ENCODE data around the gene PPIF.

DNA sequence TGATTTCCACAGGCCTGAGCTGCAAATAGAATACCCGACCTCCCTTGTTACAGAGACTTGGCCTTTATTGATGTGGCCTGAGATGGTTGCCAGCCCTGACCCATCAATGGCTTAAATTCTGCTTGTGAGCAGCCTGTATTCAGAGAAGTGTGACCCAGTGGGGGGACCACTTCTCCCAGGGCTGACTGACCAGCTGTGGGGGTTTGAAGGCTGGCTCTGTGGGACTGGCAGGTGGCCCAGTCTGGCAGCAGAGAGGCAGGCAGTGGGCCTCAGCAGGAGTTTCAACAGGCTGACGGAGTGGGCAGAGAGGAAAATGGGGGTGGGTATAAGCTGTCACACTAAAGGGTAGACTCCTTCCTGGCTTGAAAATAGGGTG, 12.2 kb upstream of the PPIF start:
- TF ChIP-seq, protein P1, sequence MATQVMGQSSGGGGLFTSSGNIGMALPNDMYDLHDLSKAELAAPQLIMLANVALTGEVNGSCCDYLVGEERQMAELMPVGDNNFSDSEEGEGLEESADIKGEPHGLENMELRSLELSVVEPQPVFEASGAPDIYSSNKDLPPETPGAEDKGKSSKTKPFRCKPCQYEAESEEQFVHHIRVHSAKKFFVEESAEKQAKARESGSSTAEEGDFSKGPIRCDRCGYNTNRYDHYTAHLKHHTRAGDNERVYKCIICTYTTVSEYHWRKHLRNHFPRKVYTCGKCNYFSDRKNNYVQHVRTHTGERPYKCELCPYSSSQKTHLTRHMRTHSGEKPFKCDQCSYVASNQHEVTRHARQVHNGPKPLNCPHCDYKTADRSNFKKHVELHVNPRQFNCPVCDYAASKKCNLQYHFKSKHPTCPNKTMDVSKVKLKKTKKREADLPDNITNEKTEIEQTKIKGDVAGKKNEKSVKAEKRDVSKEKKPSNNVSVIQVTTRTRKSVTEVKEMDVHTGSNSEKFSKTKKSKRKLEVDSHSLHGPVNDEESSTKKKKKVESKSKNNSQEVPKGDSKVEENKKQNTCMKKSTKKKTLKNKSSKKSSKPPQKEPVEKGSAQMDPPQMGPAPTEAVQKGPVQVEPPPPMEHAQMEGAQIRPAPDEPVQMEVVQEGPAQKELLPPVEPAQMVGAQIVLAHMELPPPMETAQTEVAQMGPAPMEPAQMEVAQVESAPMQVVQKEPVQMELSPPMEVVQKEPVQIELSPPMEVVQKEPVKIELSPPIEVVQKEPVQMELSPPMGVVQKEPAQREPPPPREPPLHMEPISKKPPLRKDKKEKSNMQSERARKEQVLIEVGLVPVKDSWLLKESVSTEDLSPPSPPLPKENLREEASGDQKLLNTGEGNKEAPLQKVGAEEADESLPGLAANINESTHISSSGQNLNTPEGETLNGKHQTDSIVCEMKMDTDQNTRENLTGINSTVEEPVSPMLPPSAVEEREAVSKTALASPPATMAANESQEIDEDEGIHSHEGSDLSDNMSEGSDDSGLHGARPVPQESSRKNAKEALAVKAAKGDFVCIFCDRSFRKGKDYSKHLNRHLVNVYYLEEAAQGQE (IDR thresholded peaks at IDR 0.05; ENCODE audit: insufficient read depth in 1 of 2, low read depth in 2 of 2, low read length in 2 of 2): no peak
- TF ChIP-seq SIN3A (IDR thresholded peaks at IDR 0.05; ENCODE audit: borderline replicate concordance, insufficient read depth, low read length) (no peak), POLR2AphosphoS5 (IDR thresholded peaks at IDR 0.05; ENCODE audit: low read depth, low read length) (no peak), TAF1 (IDR thresholded peaks at IDR 0.05; ENCODE audit: borderline replicate concordance, insufficient read depth, low read length) (no peak), FOXP2 (optimal IDR thresholded peaks at IDR 0.05; ENCODE audit: borderline replicate concordance, extremely low read depth, extremely low read length, insufficient read depth) (no peak)
